ENCODE results near the gene VRK2.
"Not testable (repeated sequence)": the region's sequence is repeated elsewhere in the genome, so short reads cannot be mapped to it uniquely, and the experiment has no call there.

DNA sequence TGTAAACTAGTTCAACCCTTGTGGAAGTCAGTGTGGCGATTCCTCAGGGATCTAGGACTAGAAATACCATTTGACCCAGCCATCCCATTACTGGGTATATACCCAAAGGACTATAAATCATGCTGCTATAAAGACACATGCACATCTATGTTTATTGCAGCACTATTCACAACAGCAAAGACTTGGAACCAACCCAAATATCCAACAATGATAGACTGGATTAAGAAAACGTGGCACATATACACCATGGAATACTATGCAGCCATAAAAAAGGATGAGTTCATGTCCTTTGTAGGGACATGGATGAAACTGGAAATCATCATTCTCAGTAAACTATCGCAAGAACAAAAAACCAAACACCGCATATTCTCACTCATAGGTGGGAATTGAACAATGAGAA lies 130.6 kb downstream of the VRK2 start:
- not testable (repeated sequence) for TF ChIP-seq EZH2phosphoT487 (IDR thresholded peaks at IDR 0.05; ENCODE audit: unreplicated experiment); JUNB (IDR thresholded peaks at IDR 0.05; ENCODE audit: unreplicated experiment); EZH2 (IDR thresholded peaks at IDR 0.05; ENCODE audit: low read depth, unreplicated experiment); CTCF (conservative IDR thresholded peaks at IDR 0.05; ENCODE audit: low read depth in 2 of 2); POLR2AphosphoS5 (IDR thresholded peaks at IDR 0.05; ENCODE audit: low read depth)

All from GM23338 (cell line).